OCI-LY1 (cell line): ENCODE measurements around the gene ZNF407.

Experiments used
- H2AFZ ChIP-seq: fragments of 200-600 bp; sonication (generic), shearing (Covaris generic); 2 replicates; pipeline ENCODE4 v1.6.0; 2014; ENCODE audit warnings: antibody characterized with exemption, mild to moderate bottlenecking, low read length
- H3F3A ChIP-seq: fragments of 200-600 bp; sonication (generic), shearing (Covaris generic); 2 replicates; pipeline ENCODE4 v1.6.0; 2014; ENCODE audit warnings: mild to moderate bottlenecking, antibody characterized with exemption, low read length, moderate library complexity; ENCODE audit not compliant: insufficient read depth
- H3K27ac ChIP-seq: fragments of 200-600 bp; sonication (generic); 2 replicates; pipeline ENCODE4 v1.5.1; 2014; ENCODE audit warnings: low read length, mixed run types, mild to moderate bottlenecking, low read depth; ENCODE audit not compliant: poor library complexity, severe bottlenecking
- H3K27me3 ChIP-seq: fragments of 200-600 bp; sonication (generic); 2 replicates; pipeline ENCODE4 v1.6.0; 2014; ENCODE audit warnings: antibody characterized with exemption, mild to moderate bottlenecking, low read length, moderate library complexity; ENCODE audit not compliant: insufficient read depth
- H3K36me3 ChIP-seq: fragments of 200-600 bp; sonication (generic); 2 replicates; pipeline ENCODE4 v1.6.1; 2014; ENCODE audit warnings: mild to moderate bottlenecking, antibody characterized with exemption, low read length, moderate library complexity, mixed read lengths; ENCODE audit not compliant: insufficient read depth
- H3K4me1 ChIP-seq: fragments of 200-600 bp; sonication (generic); 2 replicates; pipeline ENCODE4 v1.5.1; 2014; ENCODE audit warnings: mild to moderate bottlenecking, low read length, moderate library complexity; ENCODE audit not compliant: insufficient read depth, severe bottlenecking
- H3K4me2 ChIP-seq: fragments of 200-600 bp; sonication (generic), shearing (Covaris generic); 2 replicates; pipeline ENCODE4 v1.6.1; 2014; ENCODE audit warnings: low read length
- H3K4me3 ChIP-seq: fragments of 200-600 bp; sonication (generic); 2 replicates; pipeline ENCODE4 v1.5.1; 2014; ENCODE audit warnings: low read length, low read depth, mild to moderate bottlenecking, mixed read lengths; ENCODE audit not compliant: poor library complexity, severe bottlenecking
- H3K79me2 ChIP-seq: fragments of 200-600 bp; shearing (Covaris generic); 2 replicates; pipeline ENCODE4 v1.6.1; 2016; ENCODE audit warnings: mixed run types, low read length, mixed read lengths; ENCODE audit not compliant: insufficient read depth
- H3K9ac ChIP-seq: fragments of 200-600 bp; sonication (generic), shearing (Covaris generic); 2 replicates; pipeline ENCODE4 v1.6.1; 2014; ENCODE audit warnings: mild to moderate bottlenecking, low read length, mixed read lengths
- H3K9me2 ChIP-seq: fragments of 200-600 bp; sonication (generic), shearing (Covaris generic); 2 replicates; pipeline ENCODE4 v1.6.1; 2014; ENCODE audit warnings: low read depth, mild to moderate bottlenecking, low read length, mixed read lengths
- H3K9me3 ChIP-seq: fragments of 200-600 bp; shearing (Covaris generic); 2 replicates; pipeline ENCODE4 v1.6.1; 2014; ENCODE audit warnings: low read length, mixed read lengths
- H4K20me1 ChIP-seq: fragments of 200-600 bp; sonication (generic), shearing (Covaris generic); 2 replicates; pipeline ENCODE4 v1.6.0; 2016; ENCODE audit warnings: mild to moderate bottlenecking, low read length; ENCODE audit not compliant: insufficient read depth
- EZH2 ChIP-seq: fragments of 200-600 bp; sonication (generic), shearing (Covaris generic); IDR thresholded peaks from 2 replicates; pipeline ENCODE4 v1.8.0; 2017; ENCODE audit warnings: borderline replicate concordance, mixed run types, mild to moderate bottlenecking, antibody characterized with exemption, low read length, moderate library complexity, mixed read lengths
- TF ChIP-seq, protein P1 (sequence below): fragments of 200-600 bp; sonication (generic), shearing (Covaris generic); IDR thresholded peaks from 2 replicates; pipeline ENCODE4 v1.5.1; 2017; ENCODE audit warnings: mild to moderate bottlenecking, antibody characterized with exemption, low read length, moderate library complexity, mixed read lengths

ZNF407 gene

DNA sequence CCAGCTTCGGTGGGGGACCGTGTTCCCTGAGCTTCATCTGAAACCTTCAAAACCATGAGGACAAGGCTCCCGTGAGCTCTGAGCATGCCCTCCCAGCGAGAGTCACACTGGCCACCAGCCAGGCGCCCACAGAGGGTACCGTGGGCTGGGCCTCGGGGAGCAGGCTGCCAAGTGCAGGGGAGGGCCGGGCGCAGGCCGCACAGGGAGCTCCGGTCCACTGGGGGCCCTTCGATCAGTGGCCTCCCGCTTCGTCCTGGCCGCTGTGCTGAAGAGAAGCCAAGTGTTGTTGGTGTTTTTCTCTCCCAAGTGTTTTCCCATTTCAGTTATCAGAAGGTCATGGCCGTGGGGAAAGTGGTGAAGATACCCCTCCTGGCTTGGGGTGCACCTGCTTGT is 466.8 kb downstream of the ZNF407 start:
- H3K4me3 ChIP-seq = no peak overlapping the region
- no peak overlapping the region for H2AFZ ChIP-seq
- H3K9ac ChIP-seq = no peak overlapping the region
- no peaks in the 10 kb centered on the region for H3K4me1 ChIP-seq
- no peaks in the 10 kb centered on the region for H3K36me3 ChIP-seq
- no peak overlapping the region for H3K27ac ChIP-seq
- no peak for TF ChIP-seq EZH2
- TF ChIP-seq, protein P1, sequence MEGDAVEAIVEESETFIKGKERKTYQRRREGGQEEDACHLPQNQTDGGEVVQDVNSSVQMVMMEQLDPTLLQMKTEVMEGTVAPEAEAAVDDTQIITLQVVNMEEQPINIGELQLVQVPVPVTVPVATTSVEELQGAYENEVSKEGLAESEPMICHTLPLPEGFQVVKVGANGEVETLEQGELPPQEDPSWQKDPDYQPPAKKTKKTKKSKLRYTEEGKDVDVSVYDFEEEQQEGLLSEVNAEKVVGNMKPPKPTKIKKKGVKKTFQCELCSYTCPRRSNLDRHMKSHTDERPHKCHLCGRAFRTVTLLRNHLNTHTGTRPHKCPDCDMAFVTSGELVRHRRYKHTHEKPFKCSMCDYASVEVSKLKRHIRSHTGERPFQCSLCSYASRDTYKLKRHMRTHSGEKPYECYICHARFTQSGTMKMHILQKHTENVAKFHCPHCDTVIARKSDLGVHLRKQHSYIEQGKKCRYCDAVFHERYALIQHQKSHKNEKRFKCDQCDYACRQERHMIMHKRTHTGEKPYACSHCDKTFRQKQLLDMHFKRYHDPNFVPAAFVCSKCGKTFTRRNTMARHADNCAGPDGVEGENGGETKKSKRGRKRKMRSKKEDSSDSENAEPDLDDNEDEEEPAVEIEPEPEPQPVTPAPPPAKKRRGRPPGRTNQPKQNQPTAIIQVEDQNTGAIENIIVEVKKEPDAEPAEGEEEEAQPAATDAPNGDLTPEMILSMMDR = no peak
- H3K9me2 ChIP-seq = no peaks in the 10 kb centered on the region
- no peaks in the 10 kb centered on the region for H3K79me2 ChIP-seq
- no peaks in the 10 kb centered on the region for H4K20me1 ChIP-seq
- H3F3A ChIP-seq = no peaks in the 10 kb centered on the region
- H3K27me3 ChIP-seq = peaks cover 3% of the 10 kb centered on the region; the same call in 1 of the 2 replicates
- no peaks in the 10 kb centered on the region for H3K9me3 ChIP-seq
- H3K4me2 ChIP-seq = no peak overlapping the region

GRCh38 chr18:75065251-75066000 is 467.8 kb downstream of the ZNF407 start:
- Histone ChIP-seq H3K4me2 (no peak overlapping the region), H3K27ac (no peak overlapping the region), H3K4me1 (peaks cover 2% of the 10 kb centered on the region), H3F3A (no peaks in the 10 kb centered on the region), H3K79me2 (no peaks in the 10 kb centered on the region), H3K27me3 (peaks cover 3% of the 10 kb centered on the region; the same call in 1 of the 2 replicates), H3K9me2 (no peaks in the 10 kb centered on the region), H2AFZ (no peak overlapping the region), H4K20me1 (no peaks in the 10 kb centered on the region), H3K9ac (no peak overlapping the region), H3K4me3 (no peak overlapping the region), H3K9me3 (no peaks in the 10 kb centered on the region), H3K36me3 (no peaks in the 10 kb centered on the region)
- TF ChIP-seq, protein P1 = no peak
- no peak for TF ChIP-seq EZH2

GRCh38 chr18:75066021-75066880 is 468.6 kb downstream of the ZNF407 start:
- Histone ChIP-seq H3K4me3 (no peak overlapping the region), H3F3A (no peaks in the 10 kb centered on the region), H3K4me1 (peaks cover 10% of the 10 kb centered on the region), H3K9me2 (no peaks in the 10 kb centered on the region), H3K9me3 (no peaks in the 10 kb centered on the region), H3K27ac (no peak overlapping the region), H3K79me2 (no peaks in the 10 kb centered on the region), H3K4me2 (no peak overlapping the region), H2AFZ (no peak overlapping the region), H3K9ac (no peak overlapping the region), H3K27me3 (peaks cover 3% of the 10 kb centered on the region; the same call in 1 of the 2 replicates), H4K20me1 (no peaks in the 10 kb centered on the region), H3K36me3 (no peaks in the 10 kb centered on the region)
- TF ChIP-seq, protein P1 = no peak
- TF ChIP-seq EZH2 = no peak
